Ovary (tissue), 9 donors: ENCODE data around the gene GDF15. TPM values are rescaled to one million over a fixed set of nuclear protein-coding genes. Genes with fewer than 3 reads are reported as not detected.
A peak's percentile ranks its signal among the peaks of the same experiment; 100 is the strongest.

Source experiments
- DNase-seq, 5 donors: peaks; one replicate each; pipeline ENCODE4 v3.0.0-alpha.2; 2019 to 2020
- H3K27ac ChIP-seq, 2 donors: fragments of 200-600 bp; one replicate each; pipeline versions ENCODE4 v1.5.1 to v1.8.0; 2019 to 2022
- H3K27me3 ChIP-seq: fragments of 200-600 bp; one replicate; pipeline ENCODE4 v1.8.0; 2022
- H3K36me3 ChIP-seq: fragments of 200-600 bp; sonication (generic); one replicate; pipeline ENCODE4 v1.5.1; 2019
- H3K4me1 ChIP-seq: one replicate; pipeline ENCODE4 v1.8.1; 2013; ENCODE audit warnings: mild to moderate bottlenecking, moderate library complexity; ENCODE audit not compliant: insufficient read depth
- H3K4me3 ChIP-seq: fragments of 200-600 bp; sonication (generic); one replicate; pipeline ENCODE4 v1.5.1; 2017
- H3K9me3 ChIP-seq, 2 donors: fragments of 200-600 bp in 1 of 2; sonication (generic) in 1 of 2; one replicate each; pipeline versions ENCODE4 v1.5.1 to v1.8.1; 2013 to 2019; ENCODE audit warnings: mild to moderate bottlenecking in 1 of 2, moderate library complexity in 1 of 2
- EP300 ChIP-seq: sonication (generic); formaldehyde crosslinking; IDR thresholded peaks from one replicate; pipeline ENCODE4 v1.6.1; 2017; ENCODE audit warnings: antibody characterized with exemption
- POLR2A ChIP-seq: fragments of 450-650 bp; IDR thresholded peaks from one replicate; pipeline ENCODE4 v1.6.1; 2017; ENCODE audit warnings: antibody characterized with exemption, mild to moderate bottlenecking, moderate library complexity
- WGBS, 3 donors: extraction: QIAGEN DNeasy Blood & Tissue Kit in 1 of 3; methylation state at CpG; one replicate each; pipeline versions ENCODE4 v1.1.5 to v1.1.7; 2013 to 2017; 5-methylcytosine and 5-hydroxymethylcytosine counted together
- intact Hi-C, 4 donors: fragments of 100-400 bp; cut with DNase I; formaldehyde crosslinking; loops; one replicate each; pipeline versions ENCODE4 v1.11.0 to v1.15.1; 2022 to 2023
- polyA plus RNA-seq, 2 donors: library from polyadenylated mRNA; stranded (reverse); fragments of 200-250 nt in 1 of 2; fragments of 350-450 nt in 1 of 2; fragmentation: Illumina TruSeq in 1 of 2; extraction: RNeasy Lipid Tissue Mini Kit (QIAGEN cat#74804) in 1 of 2; gene quantifications; one replicate each; pipeline ENCODE4 v1.2.3, GENCODE V29; 2013 to 2014
- total RNA-seq, 7 donors: library from RNA; depleted of rRNA in 2 of 7; stranded (reverse); fragments of >200 nt in 2 of 7; fragmentation: NEBNext Ultra II Directional in 3 of 7; extraction: Animal tissue kit (Norgen Biotek cat#: 25700) in 3 of 7; gene quantifications; one replicate each; pipeline versions ENCODE4 v1.1.0 to v1.2.4, GENCODE V29; 2016 to 2023
- TF ChIP-seq, protein P1 (sequence below), 3 donors: fragments of 450-650 bp in 2 of 3; fragments of 200-600 bp in 1 of 3; IDR thresholded peaks; one replicate each; pipeline versions ENCODE4 v1.5.1 to v1.8.0; 2016 to 2022; ENCODE audit warnings: antibody characterized with exemption in 3 of 3, mild to moderate bottlenecking in 1 of 3
- donor health status: DM: no; HTN: no; CAD: no; lungs with moderate emphysema.
- donor health status: DM: no; HTN: no; CAD: no.
- donor health status: Bipolar disorder and iron deficiency.
- donor health status: DM: yes; HTN: yes; CAD: no.
- donor health status: DM: no; HTN: no; CAD: no.
- donor health status: DM: yes; HTN: yes; CAD: no.

GDF15 gene
- total and polyA plus RNA-seq, 9 donors, result 0.67 to 20.9 (median 3.3) TPM

DNA sequence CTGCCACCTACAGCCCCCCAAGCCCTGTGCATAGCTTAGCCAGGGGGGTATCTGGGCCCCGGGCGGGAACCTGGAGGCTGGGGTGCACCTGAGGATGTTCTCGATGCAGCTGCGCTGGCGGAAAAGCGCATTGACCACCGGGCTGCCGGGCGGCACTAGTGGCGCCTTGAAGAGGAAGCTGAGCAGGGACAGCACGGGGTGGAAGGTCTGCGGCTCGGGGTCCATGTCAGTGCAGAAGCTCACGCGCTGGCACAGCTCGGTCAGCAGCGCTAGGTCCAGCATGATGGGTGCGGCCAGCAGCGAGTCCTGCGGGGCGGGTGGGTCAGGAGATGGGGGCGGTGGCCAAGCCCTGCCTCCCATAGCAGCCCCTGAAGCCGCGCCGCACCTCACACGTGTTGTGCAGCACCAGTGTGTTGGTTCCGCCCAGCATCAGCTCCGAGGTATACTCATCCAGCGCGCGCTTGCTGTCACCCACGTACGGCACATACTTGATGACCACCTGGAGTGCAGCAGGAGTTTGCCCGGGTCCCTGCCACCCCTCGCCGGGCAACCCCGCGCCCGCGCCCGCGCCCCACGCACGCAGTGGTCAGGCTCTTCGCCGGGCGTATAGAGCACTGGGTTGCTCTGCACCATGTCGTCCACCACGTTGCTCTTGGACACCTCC, 49.4 kb downstream of the GDF15 start:
- DNase-seq, result peak; percentile 37 to 65 (median 61)
- Histone ChIP-seq H3K4me3 (no peak overlapping the region), H3K9me3 (no peaks in the 10 kb centered on the region), H3K36me3 (no peaks in the 10 kb centered on the region), H3K27me3 (no peaks in the 10 kb centered on the region), H3K4me1 (peaks cover 20% of the 10 kb centered on the region), H3K27ac (no peak overlapping the region)
- TF ChIP-seq, protein P1, sequence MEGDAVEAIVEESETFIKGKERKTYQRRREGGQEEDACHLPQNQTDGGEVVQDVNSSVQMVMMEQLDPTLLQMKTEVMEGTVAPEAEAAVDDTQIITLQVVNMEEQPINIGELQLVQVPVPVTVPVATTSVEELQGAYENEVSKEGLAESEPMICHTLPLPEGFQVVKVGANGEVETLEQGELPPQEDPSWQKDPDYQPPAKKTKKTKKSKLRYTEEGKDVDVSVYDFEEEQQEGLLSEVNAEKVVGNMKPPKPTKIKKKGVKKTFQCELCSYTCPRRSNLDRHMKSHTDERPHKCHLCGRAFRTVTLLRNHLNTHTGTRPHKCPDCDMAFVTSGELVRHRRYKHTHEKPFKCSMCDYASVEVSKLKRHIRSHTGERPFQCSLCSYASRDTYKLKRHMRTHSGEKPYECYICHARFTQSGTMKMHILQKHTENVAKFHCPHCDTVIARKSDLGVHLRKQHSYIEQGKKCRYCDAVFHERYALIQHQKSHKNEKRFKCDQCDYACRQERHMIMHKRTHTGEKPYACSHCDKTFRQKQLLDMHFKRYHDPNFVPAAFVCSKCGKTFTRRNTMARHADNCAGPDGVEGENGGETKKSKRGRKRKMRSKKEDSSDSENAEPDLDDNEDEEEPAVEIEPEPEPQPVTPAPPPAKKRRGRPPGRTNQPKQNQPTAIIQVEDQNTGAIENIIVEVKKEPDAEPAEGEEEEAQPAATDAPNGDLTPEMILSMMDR (IDR thresholded peaks at IDR 0.05), result no peak
- TF ChIP-seq EP300, result no peak
- no peak for TF ChIP-seq POLR2A
- WGBS, 3 donors, result 91% methylated on average over 46 to 49 of the region's 49 CpGs
- intact Hi-C loops, result no loop called here

DNA sequence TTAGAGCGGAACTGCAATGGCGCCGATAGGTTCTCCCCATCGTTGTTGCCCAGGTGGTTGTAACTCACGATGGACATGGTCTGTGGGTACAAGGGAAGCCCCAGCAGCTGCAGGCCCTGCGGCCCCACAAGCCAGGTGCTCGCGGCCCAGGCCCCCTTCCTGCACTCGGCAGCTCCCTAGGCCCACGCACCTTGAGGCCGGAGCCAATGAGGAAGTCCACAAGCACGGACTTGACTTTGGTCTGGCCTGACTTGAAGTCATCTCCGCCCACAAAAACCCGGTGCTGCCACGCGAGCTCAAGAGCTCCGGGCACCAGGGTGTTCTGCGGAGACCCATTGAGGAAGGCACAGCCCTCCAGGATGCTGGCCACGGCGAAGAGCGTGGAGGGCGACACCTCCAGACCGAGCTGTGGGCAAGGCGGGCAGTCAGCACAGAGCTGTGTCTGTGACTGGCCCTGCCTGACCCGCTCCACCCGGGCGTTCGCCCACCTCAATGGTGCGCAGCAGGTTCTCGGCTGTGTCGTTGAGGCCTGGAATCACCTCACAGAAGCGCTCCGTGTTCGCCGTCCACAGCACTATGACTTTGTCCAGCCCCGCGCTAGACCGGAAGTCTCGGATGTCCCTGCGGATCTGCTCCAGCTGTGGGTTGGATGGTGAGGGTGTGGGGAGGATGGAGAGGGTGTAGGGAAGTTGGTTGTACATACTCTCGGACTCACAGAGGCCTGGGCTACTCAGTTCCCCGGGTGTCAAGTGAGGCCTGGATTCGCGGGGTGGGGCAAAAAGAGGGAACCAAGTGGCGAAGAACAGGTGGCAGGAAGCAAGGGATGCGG, 50.1 kb downstream of the GDF15 start:
- 81 to 87% (median 82%) methylated on average over 32 to 46 of the region's 46 CpGs for WGBS, 3 donors
- Histone ChIP-seq H3K4me3 (no peak overlapping the region), H3K27ac (peak overlapping the region; percentile 81 to 90), H3K36me3 (no peaks in the 10 kb centered on the region), H3K27me3 (no peaks in the 10 kb centered on the region), H3K4me1 (peaks cover 21% of the 10 kb centered on the region), H3K9me3 (no peaks in the 10 kb centered on the region)
- intact Hi-C loops, result no loop called here
- TF ChIP-seq, protein P1 (IDR thresholded peaks at IDR 0.05), result no peak
- no peak for TF ChIP-seq EP300
- DNase-seq, result peak; percentile 36 to 65 (median 56)

DNA sequence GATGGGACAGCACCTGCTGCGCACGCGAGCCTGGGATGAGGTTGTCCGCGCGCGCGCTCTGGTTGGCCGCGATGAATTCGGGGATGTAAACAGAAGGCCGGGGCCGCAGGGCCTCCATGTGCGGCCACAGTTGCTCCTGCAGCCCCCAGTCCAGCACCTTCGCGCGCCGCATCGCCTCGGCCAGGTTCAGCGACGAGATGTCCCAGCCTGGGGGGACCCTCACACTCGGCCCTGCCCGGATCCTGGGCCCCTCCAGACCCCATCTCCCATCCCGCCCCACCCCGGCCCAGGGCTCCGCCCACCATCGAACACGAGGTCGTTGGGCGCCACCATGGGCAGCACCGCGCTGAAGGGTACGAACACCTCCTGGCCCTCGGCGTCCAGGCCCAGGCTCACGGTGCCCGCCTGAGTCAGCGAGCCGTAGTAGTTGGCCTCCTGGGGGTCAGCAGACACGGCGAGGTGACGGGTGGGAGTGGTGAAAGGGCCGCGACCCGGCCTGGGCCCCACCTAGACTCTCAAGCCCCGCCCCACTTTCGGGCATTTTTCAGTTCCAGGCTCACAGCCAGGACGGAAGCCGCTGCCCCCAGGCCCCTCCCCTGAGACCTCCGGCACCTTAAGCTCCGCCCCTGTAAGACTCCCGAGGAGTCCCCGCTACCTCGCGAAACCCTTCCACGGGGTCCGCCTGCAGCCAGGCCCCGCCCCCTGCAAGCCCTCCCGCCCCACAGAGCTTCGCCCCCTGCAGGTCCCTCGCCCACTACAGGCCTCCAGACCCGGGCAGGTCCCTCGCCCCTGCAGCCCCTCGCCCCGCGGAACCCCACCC, 50.9 kb downstream of the GDF15 start:
- intact Hi-C loops, result no loop called here

More for the DNA sequence above, 50.9 kb downstream of the GDF15 start:
- peak; percentile 90 to 93 (median 92) for DNase-seq
- peak overlapping the region; percentile 81 to 90 for H3K27ac ChIP-seq
- WGBS, 3 donors, result 21 to 37% (median 24%) methylated on average over 53 to 67 of the region's 67 CpGs
- peak overlapping the region; percentile 68 for H3K4me3 ChIP-seq
- no peaks in the 10 kb centered on the region for H3K9me3 ChIP-seq
- peaks cover 22% of the 10 kb centered on the region for H3K4me1 ChIP-seq
- no peaks in the 10 kb centered on the region for H3K36me3 ChIP-seq
- no peaks in the 10 kb centered on the region for H3K27me3 ChIP-seq
- TF ChIP-seq EP300 (no peak), POLR2A (no peak)
- TF ChIP-seq, protein P1 (IDR thresholded peaks at IDR 0.05), result no peak
